IMR-90 (cell line): ENCODE data around the gene RAB15.

Experiments used
- CHD1 ChIP-seq: IDR thresholded peaks from 2 replicates; pipeline ENCODE4 v1.6.1; 2012; ENCODE audit warnings: low read depth, low read length, improper control_type of control experiment
- MAFK ChIP-seq: IDR thresholded peaks from 2 replicates; pipeline ENCODE4 v1.6.1; 2012; ENCODE audit warnings: low read depth, low read length, improper control_type of control experiment
- MXI1 ChIP-seq: IDR thresholded peaks from 2 replicates; pipeline ENCODE4 v1.6.1; 2012; ENCODE audit warnings: low read depth, mild to moderate bottlenecking, low read length, moderate library complexity, borderline replicate concordance
- TF ChIP-seq, protein P1 (sequence below): conservative IDR thresholded peaks from 2 replicates; pipeline ENCODE4 v1.5.1; 2012; ENCODE audit warnings: mild to moderate bottlenecking, low read depth, low read length, improper control_type of control experiment

DNA sequence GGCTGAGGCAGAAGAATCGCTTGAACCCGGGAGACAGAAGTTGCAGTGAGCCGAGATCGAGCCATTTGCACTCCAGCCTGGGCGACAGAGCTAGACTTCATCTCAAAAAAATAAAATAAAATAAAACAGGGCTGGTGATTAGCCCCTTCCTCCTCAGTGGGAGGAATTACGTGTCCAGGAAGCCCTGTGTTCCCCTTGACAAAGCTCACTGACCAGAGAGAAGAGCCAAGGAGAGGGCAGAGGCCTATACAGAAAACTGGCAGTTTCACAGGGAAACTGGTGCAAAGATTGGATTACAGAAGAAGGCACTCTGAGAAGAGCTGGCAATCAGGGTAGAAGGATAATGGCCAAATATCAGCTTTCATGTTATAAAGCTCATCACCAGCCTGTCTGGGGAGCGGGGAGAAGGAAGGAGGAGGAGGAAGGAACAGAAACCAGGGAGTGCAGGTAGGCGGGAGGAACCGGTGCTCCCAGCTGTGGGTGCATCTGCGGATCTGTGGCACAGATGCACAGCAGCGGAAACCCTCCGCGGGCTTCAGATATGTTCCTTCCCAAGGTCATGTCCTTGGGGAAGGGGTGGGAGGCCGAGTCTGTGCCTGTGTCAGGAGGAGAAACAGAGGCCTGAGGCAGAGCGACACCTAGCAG, 6.7 kb downstream of the RAB15 start:
- no peak for TF ChIP-seq MXI1
- TF ChIP-seq, protein P1, sequence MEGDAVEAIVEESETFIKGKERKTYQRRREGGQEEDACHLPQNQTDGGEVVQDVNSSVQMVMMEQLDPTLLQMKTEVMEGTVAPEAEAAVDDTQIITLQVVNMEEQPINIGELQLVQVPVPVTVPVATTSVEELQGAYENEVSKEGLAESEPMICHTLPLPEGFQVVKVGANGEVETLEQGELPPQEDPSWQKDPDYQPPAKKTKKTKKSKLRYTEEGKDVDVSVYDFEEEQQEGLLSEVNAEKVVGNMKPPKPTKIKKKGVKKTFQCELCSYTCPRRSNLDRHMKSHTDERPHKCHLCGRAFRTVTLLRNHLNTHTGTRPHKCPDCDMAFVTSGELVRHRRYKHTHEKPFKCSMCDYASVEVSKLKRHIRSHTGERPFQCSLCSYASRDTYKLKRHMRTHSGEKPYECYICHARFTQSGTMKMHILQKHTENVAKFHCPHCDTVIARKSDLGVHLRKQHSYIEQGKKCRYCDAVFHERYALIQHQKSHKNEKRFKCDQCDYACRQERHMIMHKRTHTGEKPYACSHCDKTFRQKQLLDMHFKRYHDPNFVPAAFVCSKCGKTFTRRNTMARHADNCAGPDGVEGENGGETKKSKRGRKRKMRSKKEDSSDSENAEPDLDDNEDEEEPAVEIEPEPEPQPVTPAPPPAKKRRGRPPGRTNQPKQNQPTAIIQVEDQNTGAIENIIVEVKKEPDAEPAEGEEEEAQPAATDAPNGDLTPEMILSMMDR = no peak
- no peak for TF ChIP-seq MAFK
- TF ChIP-seq CHD1 = no peak
